Neural cell (in vitro differentiated cells): ENCODE results near the gene FSTL1. TPM values are rescaled to one million over a fixed set of nuclear protein-coding genes. Genes with fewer than 3 reads are reported as not detected.

ENCODE experiments used
- H2AFZ ChIP-seq: fragments of 200-600, 300-800 bp; sonication (generic), shearing (Covaris generic); 2 replicates; pipeline ENCODE4 v1.6.0; 2014; ENCODE audit warnings: low read depth, mild to moderate bottlenecking, antibody characterized with exemption, low read length, moderate library complexity
- H3F3A ChIP-seq: fragments of 200-600 bp; shearing (Covaris generic); 2 replicates; pipeline ENCODE4 v1.6.1; 2016; ENCODE audit warnings: mild to moderate bottlenecking, moderate library complexity, mixed read lengths, antibody characterized with exemption, low read length; ENCODE audit not compliant: insufficient read depth, poor library complexity, severe bottlenecking
- H3K27ac ChIP-seq: fragments of 200-600, 300-800 bp; sonication (generic), shearing (Covaris generic); 2 replicates; pipeline ENCODE4 v1.5.1; 2014; ENCODE audit warnings: mild to moderate bottlenecking, low read length, moderate library complexity
- H3K27me3 ChIP-seq: fragments of 300-800, 200-600 bp; sonication (generic), shearing (Covaris generic); 2 replicates; pipeline ENCODE4 v1.6.0; 2014; ENCODE audit warnings: mild to moderate bottlenecking, low read depth, low read length, moderate library complexity; ENCODE audit not compliant: insufficient read depth
- H3K36me3 ChIP-seq: fragments of 300-800, 200-600 bp; sonication (generic), shearing (Covaris generic); 2 replicates; pipeline ENCODE4 v1.5.1; 2014; ENCODE audit warnings: mild to moderate bottlenecking, antibody characterized with exemption, low read length, moderate library complexity; ENCODE audit not compliant: insufficient read depth
- H3K4me2 ChIP-seq: fragments of 300-800, 200-600 bp; sonication (generic), shearing (Covaris generic); 2 replicates; pipeline ENCODE4 v1.6.0; 2014; ENCODE audit warnings: mild to moderate bottlenecking, low read length
- H3K4me3 ChIP-seq: fragments of 300-800, 200-600 bp; sonication (generic), shearing (Covaris generic); 2 replicates; pipeline ENCODE4 v1.5.1; 2014; ENCODE audit warnings: mild to moderate bottlenecking, low read length, moderate library complexity
- H3K79me2 ChIP-seq: fragments of 200-600 bp; shearing (Covaris generic); replicated peaks from 2 replicates; pipeline ENCODE4 v1.6.0; 2014; ENCODE audit warnings: mild to moderate bottlenecking, low read length, moderate library complexity; ENCODE audit not compliant: insufficient read depth
- H3K9ac ChIP-seq: fragments of 300-800, 200-600 bp; sonication (generic), shearing (Covaris generic); 2 replicates; pipeline ENCODE4 v1.6.1; 2016; ENCODE audit warnings: mild to moderate bottlenecking, low read length, mixed read lengths
- H3K9me2 ChIP-seq: fragments of 200-600 bp; shearing (Covaris generic); 2 replicates; pipeline ENCODE4 v1.6.1; 2016; ENCODE audit warnings: mild to moderate bottlenecking, low read length, mixed read lengths; ENCODE audit not compliant: insufficient read depth
- H3K9me3 ChIP-seq: fragments of 200-600, 300-800 bp; sonication (generic), shearing (Covaris generic); 2 replicates; pipeline ENCODE4 v1.6.1; 2016; ENCODE audit warnings: mild to moderate bottlenecking, mixed run types, low read length, moderate library complexity, mixed read lengths
- H4K20me1 ChIP-seq: fragments of 200-600 bp; shearing (Covaris generic); 2 replicates; pipeline ENCODE4 v1.6.1; 2016; ENCODE audit warnings: mild to moderate bottlenecking, mixed run types; ENCODE audit not compliant: insufficient read depth
- EP300 ChIP-seq: fragments of 450-650 bp; conservative IDR thresholded peaks from 2 replicates; pipeline ENCODE4 v1.6.1; 2014; ENCODE audit warnings: antibody characterized with exemption, mild to moderate bottlenecking, moderate library complexity; ENCODE audit not compliant: poor library complexity, severe bottlenecking
- MXI1 ChIP-seq: fragments of 450-650 bp; conservative IDR thresholded peaks from 2 replicates; pipeline ENCODE4 v1.6.1; 2014; ENCODE audit warnings: antibody characterized with exemption, mild to moderate bottlenecking; ENCODE audit not compliant: poor library complexity, severe bottlenecking
- POLR2AphosphoS5 ChIP-seq: IDR thresholded peaks from 2 replicates; pipeline ENCODE4 v1.6.1; 2012
- RAD21 ChIP-seq: fragments of 450-650 bp; conservative IDR thresholded peaks from 2 replicates; pipeline ENCODE4 v1.6.1; 2014; ENCODE audit warnings: antibody characterized with exemption, mild to moderate bottlenecking, moderate library complexity
- SMC3 ChIP-seq: fragments of 450-650 bp; conservative IDR thresholded peaks from 2 replicates; pipeline ENCODE4 v1.6.1; 2014; ENCODE audit warnings: antibody characterized with exemption, mild to moderate bottlenecking, moderate library complexity; ENCODE audit not compliant: poor library complexity
- polyA plus RNA-seq: library from polyadenylated mRNA; depleted of rRNA; stranded (reverse); fragments of >200 nt; gene quantifications from 2 replicates; pipeline ENCODE4 v1.2.3, GENCODE V29; 2014
- TF ChIP-seq, protein P1 (sequence below): IDR thresholded peaks from 2 replicates; pipeline ENCODE4 v1.6.1; 2012; ENCODE audit warnings: borderline replicate concordance
- TF ChIP-seq, protein P2 (sequence below): fragments of 450-650 bp; IDR thresholded peaks from 2 replicates; pipeline ENCODE4 v1.5.1; 2014; ENCODE audit warnings: antibody characterized with exemption, mild to moderate bottlenecking, moderate library complexity; ENCODE audit not compliant: poor library complexity, severe bottlenecking

FSTL1 gene
- polyA plus RNA-seq, 1 donor from 2014 or later, result 12.3 TPM

DNA sequence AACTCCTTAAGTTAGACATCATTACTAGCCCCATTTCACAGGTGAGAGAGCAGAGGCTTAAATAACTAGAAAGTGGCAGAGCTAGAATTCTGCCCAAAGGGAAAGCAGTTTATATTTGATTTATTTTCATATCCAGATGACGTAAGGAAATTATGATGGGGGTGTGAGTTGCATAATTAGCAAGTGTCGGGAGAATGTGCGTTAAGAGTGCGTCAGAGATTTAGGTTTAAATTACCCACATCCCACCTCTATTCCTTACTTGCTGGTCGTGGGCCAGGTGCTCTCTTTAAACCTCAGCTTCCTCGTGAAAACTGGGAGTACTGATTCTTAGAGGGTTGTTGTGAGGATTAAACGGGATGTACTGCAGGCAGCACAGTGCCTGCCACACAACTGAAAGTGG, 32.3 kb downstream of the FSTL1 start:
- Histone ChIP-seq H3K4me2 (no peak overlapping the region), H3K9me2 (no peaks in the 10 kb centered on the region), H4K20me1 (no peaks in the 10 kb centered on the region), H3K27ac (no peak overlapping the region), H3F3A (no peaks in the 10 kb centered on the region), H3K4me3 (peak overlapping the region; percentile 24), H3K9ac (no peak overlapping the region), H3K9me3 (no peaks in the 10 kb centered on the region), H3K36me3 (no peaks in the 10 kb centered on the region), H2AFZ (peak overlapping the region; percentile 10), H3K79me2 (no peaks in the 10 kb centered on the region), H3K27me3 (no peaks in the 10 kb centered on the region)
- TF ChIP-seq, protein P1, sequence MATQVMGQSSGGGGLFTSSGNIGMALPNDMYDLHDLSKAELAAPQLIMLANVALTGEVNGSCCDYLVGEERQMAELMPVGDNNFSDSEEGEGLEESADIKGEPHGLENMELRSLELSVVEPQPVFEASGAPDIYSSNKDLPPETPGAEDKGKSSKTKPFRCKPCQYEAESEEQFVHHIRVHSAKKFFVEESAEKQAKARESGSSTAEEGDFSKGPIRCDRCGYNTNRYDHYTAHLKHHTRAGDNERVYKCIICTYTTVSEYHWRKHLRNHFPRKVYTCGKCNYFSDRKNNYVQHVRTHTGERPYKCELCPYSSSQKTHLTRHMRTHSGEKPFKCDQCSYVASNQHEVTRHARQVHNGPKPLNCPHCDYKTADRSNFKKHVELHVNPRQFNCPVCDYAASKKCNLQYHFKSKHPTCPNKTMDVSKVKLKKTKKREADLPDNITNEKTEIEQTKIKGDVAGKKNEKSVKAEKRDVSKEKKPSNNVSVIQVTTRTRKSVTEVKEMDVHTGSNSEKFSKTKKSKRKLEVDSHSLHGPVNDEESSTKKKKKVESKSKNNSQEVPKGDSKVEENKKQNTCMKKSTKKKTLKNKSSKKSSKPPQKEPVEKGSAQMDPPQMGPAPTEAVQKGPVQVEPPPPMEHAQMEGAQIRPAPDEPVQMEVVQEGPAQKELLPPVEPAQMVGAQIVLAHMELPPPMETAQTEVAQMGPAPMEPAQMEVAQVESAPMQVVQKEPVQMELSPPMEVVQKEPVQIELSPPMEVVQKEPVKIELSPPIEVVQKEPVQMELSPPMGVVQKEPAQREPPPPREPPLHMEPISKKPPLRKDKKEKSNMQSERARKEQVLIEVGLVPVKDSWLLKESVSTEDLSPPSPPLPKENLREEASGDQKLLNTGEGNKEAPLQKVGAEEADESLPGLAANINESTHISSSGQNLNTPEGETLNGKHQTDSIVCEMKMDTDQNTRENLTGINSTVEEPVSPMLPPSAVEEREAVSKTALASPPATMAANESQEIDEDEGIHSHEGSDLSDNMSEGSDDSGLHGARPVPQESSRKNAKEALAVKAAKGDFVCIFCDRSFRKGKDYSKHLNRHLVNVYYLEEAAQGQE, result no peak
- TF ChIP-seq, protein P2, sequence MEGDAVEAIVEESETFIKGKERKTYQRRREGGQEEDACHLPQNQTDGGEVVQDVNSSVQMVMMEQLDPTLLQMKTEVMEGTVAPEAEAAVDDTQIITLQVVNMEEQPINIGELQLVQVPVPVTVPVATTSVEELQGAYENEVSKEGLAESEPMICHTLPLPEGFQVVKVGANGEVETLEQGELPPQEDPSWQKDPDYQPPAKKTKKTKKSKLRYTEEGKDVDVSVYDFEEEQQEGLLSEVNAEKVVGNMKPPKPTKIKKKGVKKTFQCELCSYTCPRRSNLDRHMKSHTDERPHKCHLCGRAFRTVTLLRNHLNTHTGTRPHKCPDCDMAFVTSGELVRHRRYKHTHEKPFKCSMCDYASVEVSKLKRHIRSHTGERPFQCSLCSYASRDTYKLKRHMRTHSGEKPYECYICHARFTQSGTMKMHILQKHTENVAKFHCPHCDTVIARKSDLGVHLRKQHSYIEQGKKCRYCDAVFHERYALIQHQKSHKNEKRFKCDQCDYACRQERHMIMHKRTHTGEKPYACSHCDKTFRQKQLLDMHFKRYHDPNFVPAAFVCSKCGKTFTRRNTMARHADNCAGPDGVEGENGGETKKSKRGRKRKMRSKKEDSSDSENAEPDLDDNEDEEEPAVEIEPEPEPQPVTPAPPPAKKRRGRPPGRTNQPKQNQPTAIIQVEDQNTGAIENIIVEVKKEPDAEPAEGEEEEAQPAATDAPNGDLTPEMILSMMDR, result no peak

DNA sequence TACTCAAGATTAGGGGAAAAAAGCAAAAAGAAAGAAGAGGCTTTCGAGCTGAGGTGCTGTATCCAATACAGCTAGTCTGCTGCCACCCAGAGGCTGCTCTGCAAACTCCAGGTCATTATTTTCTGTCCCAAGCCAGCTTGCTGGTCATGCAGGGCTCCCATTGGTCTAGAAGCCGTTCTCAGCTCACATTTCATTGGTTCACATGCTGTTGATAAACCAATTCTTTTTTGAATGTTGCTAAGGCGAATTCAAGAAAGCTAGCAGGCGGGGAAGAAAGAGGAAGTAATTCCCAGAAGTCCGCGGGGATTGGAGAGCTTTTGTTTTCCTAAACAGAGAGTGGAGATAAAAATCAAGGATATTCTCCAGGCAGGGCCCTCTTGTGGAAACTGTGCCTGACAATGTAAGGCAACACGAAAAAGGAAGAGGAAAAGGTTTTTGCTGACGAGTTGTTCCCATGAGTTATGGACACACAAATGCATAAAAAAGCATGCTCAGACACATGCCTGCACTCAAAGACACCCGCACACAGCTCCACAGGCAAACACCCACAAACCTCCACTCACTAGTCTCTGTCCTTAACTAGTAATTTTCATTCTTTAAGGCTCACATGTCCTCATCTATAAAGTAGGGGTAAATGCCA, 33.4 kb downstream of the FSTL1 start:
- H3K27ac ChIP-seq, result peak overlapping the region; percentile 59
- TF ChIP-seq EP300, result peak; percentile 58
- TF ChIP-seq, protein P2, result peak; percentile 99
- peak; percentile 91 for TF ChIP-seq MXI1
- peak; percentile 95 for TF ChIP-seq RAD21
- peak; percentile 94 for TF ChIP-seq SMC3
- no peak for TF ChIP-seq POLR2AphosphoS5
- H3K9me3 ChIP-seq, result no peaks in the 10 kb centered on the region
- H3K9me2 ChIP-seq, result no peaks in the 10 kb centered on the region
- peak overlapping the region; percentile 60 for H3K4me3 ChIP-seq
- peak overlapping the region; percentile 36 for H3K9ac ChIP-seq
- no peaks in the 10 kb centered on the region for H4K20me1 ChIP-seq
- H2AFZ ChIP-seq, result peak overlapping the region; percentile 46
- no peaks in the 10 kb centered on the region for H3K36me3 ChIP-seq
- H3K79me2 ChIP-seq, result no peaks in the 10 kb centered on the region
- H3K27me3 ChIP-seq, result no peaks in the 10 kb centered on the region
- H3F3A ChIP-seq, result no peaks in the 10 kb centered on the region
- peak overlapping the region; percentile 32 for H3K4me2 ChIP-seq
